Retina (tissue), 1 donor: ENCODE data around the gene TPCN1.

Source experiments
- DNase-seq: peaks from one replicate; pipeline ENCODE4 v3.0.0-alpha.2; 2016

Gene TPCN1

DNA sequence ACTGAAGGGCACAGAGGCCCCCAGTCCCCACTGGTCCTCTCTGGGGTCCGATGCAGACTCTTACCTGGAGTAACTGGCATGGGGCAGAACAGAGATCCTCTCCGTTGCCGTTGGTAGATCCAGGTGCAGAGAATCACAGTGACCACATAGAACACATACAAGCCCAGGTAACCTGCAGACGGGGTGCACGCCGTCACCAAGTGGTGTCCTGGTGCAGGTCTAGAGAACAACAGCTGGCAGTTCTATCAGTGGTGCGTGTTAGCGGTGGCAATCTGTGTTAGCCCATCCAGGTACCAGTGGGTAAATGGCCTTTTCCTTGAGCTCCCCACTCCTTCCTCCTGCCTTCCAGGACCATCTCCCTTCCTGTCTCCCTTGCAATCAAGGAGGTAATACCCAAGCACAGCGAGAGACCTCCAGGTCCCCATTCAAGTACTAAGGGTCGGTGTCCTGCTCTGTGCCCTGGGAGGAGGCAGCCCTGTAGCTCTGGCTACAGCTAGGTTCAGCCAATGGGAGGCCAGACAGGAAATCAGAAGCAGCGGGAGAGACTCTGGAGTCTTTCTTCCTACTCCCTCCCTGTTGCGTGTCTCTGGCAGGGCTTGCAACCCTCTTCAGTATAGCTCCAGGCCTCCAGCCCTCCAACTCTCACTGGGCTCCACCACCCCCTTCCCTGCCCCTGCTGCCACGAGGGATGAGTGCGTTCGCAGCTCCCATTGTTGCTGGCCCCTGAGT is 97.8 kb downstream of the TPCN1 start:
- DNase-seq = no peak

DNA sequence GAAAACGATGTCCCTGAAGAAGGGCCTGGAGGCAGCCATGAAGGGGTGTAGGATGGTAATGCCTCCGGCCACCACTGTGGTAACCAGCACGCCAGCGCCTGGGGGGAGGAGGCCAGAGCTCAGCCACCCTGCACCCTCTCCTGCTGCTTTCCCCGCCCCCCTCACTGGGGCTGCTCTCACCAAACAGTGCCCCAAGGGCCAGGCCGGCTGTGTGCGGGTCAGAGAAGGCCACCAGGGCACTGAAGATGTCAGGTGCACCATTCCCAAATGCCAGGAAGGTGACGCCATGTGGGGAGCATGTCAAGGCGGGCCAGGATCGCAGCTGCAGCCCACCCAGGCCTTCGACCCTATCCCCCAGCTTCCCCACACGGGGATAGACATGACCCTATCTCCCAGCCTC is 99.1 kb downstream of the TPCN1 start:
- no peak for DNase-seq

DNA sequence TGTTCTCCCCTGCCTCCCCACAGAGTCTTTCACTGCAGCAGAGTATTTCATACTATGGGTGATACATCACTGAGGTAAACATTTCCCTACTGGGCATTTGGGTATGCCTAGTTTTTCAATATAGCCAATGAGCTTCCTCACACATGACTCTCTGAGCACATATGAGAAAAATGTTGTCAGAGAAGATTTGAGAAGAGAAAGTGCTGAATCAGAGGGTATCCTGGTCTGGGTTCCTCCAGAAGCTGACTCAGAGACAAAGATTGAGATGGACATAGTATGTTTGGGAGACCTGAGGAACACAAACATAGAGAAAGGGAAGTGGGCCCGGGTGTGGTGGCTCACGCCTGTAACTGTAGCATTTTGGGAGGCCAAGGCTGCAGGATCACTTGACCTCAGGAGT is 101.1 kb downstream of the TPCN1 start:
- DNase-seq = no peak

DNA sequence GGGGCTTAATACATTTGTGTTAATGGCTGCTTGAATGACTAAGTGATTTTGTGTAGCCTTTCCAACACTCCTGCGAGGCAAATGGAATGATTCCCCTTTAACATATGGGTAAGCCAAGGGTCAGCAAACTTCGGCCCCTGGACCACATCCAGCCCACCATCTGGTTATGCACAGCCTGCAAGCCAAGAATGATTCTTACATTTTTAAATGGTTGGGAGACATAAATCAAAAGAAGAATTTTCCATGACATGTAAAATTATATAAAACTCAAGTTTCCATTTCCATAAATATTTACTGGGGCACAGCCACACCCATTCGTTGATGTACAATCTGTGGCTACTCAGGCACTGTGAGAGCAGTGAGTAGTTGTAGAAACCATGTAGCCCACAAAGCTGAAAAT is 104.7 kb downstream of the TPCN1 start:
- no peak for DNase-seq

DNA sequence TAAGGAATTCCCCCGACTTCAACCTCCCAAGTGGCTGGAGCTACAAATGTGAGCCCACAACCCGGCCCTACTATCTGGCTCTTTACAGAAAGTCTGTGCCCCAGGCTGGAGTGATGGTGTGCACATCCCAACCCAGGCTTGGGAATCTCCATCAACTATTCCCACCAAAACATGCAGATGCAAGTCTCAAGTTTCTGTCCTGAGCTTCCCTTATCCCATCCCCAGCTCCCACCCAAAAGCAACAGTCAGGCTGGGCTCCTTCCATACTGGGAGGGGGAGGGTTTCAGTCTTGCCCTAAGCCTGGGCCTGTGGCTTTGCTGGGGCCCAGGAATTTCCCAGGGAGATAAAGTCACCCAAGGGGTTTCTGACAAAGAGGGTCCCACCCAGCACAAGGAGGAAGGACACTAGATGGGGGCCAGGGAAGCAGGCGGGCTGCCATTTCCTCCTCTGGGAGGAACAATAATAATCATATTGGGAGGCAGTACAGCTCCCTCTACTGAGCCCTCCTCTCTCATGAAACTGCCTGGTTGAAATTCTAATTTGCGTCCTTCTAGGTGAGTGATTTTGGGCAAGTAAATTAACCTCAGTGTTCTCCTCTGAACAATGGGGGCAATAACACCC is 105.6 kb downstream of the TPCN1 start:
- DNase-seq = no peak

DNA sequence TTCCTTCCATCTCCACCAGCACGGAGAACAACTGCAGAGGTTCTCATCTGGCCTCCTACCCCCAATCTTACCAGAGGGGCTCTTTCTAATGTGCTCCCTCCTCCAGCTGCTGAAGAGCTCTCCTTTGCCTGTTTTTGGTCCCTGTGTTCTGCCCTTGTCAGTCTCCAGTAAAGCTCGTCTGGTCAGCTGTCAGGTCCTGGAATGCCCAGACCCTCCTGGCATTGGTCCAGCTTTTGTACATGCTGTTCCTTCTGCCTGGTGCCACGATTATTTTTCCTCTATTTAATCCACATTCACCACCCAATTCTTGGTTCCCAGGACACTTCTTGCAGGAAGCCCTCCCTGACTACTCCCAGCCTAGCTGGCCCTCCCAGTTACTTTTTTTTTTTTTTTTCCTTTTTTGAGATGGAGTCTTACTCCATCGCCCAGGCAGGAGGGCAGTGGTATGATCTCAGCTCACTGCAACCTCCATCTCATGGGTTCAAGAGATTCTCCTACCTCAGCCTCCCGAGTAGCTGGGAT is 107.2 kb downstream of the TPCN1 start:
- no peak for DNase-seq

DNA sequence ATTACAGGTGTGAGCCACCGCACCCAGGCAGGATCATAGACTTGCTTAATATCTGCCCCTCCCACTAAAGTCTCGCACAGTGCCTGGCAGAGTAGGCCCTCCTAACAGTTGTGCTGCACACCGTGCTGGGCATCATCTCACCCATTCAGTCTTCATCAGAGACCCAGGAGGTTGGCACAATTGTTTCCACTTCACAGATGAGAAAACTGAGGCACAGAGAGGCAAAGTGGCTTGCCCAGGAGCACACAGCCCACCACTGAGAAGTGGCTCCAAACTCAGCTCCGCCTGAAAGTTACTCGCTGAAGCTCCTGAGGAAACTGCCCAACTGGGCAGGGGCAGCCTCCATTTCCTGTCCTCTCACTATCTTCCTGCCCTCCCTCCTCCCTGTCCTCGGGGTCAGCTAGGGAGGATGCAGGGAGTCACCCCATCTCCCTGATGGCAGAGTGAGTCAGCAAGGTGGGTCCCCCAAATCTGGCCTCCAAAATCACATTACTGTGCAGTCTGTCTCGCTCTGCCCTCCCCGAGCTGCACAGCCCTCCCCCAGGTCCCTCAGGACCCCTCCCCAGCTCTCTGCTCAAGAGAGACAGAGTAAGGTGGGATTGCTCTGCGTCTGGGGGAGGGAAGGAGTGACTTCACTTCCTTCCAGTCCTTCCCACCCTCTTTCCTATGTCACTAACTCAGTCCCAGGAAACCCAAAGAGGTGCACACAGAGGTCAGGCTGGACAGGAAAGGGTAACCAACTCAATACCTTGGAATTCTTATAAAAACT is 107.9 kb downstream of the TPCN1 start:
- no peak for DNase-seq

DNA sequence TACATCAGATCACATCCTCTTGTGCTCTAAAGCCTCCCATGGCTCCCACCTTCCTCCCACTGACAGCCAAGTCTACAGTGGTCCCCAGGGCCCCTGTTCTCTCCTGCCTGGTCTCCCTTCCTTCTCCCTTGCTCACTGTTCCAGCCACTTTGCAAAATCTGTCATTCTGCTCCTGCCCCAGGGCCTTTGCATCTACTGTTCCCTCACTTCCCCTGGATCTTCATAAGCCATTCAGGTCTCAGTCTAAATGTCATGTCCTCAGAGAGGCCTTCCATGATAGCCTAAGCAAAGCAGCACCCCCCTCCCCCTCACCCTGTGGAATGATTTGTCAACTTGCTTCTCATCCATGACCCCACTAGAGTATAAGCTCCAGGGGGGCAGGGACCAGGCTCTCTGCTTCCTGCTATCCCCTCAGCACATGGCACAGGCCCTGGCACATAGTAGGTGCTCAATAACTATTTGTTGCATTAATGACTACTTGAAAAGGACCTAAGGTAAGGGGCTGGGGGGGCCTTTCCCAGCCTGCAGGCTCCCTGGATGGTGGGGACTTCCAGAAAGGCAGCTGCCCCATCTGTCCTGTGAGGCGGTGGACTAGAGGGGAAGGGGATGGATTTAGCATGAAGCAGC is 108.6 kb downstream of the TPCN1 start:
- DNase-seq = no peak

DNA sequence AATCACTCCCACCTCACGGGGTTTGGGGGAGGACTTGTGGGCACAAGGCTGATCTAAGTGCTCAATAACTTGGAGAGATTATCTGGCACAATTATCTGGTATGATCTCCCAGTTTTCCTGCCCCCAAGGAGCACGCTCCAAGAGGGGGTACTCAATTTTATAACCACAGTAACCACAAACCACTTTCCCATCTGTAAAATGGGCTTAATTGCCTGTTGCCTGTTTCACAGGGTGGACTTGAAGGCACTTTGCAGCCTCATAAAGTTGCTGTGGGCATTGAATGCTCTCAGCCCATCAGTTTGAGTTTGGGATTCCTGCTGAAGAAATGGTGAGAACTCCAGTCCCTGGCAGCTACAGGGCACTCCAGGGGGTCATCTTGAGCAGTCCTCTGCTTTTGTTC is 109.2 kb downstream of the TPCN1 start:
- DNase-seq = no peak

DNA sequence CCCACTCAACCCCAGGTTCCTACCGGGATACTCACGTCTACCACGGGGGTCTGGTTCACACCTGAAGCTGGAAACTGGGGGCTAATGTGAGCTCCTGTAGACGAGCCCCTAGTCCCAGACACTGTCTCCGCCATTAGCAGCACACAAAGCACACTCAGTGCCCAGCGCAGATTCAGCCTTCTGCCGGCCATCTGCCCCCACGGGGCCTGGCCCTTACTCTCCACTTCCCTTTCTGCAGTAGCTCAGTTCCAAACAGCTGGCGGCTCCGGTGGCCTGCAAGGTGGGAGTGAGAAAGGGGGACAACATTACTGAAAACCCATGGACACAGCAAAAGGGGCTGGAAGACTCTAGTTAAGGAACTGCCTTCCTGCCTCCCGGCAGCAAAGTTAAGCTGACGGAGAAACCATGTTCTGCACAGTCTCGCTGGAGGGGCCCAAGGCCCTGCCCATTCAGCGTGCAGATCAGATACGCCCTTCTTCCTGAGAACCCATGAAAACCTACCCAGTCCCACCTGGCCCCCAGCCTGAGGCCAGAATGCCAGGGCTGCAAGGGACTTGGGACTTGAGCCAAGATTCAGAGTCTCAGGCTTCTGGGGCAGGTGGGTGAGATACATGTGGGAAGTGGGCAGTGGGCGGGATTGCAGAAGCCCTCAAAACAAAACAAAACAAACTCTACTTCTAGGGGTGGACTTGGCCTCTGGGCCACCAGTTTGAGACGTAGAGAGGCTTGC is 111.6 kb downstream of the TPCN1 start:
- DNase-seq = no peak

DNA sequence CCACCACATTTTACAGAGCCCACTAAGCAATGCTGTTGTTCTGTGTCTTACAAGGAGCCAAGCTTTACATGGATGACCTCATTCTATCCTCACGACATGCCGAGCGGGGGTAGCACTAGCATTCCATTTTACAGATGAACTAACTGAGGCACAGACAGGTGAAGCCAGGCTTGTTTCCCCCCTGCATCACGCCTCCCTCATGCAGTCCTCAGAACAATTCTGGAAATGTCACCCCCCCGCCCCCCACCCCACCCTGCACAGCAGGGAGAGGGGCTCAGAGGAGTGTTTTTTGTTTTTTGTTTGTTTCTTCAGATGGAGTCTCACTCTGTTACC is 112.1 kb downstream of the TPCN1 start:
- no peak for DNase-seq

DNA sequence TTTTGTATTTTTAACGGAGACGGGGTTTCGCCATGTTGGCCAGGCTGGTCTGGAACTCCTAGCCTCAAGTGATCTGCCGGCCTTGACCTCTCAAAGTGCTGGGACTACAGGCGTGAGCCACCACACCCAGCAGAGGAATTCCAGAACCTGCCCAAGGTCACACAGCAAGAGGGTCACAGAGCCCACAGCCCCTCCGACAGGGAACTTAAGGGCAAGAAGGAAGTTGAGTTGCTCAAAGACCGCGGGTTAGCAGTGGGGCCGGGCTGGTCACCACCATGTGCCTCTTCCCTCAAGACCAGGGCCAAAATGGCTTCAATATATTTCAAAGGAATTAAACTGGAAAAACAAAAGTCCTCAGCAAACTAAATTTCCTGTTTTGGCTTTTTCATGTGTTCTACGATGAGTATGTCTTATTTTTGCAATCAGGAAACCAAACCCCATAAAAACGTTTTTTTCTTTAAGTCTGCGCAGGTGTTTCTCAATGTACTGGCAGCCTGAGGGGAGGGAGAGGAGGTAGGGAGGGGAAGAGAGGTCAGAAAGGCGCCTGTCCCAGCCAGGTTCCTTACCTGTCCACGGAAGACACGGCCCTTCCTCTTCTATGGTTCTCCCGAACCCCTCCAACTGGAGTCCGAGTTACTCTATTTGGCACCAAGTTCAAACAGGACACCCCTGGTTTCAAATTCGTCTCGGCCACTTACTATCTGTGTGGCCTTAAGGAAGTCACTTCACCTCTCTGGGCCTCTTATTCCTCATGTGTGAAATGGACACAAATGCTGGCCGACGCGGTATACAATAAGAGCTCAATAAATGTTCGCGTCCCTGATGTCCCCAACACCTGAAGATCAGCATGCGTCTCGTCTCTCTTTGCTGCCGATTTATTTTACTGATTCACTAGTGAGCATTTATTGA is 112.9 kb downstream of the TPCN1 start:
- DNase-seq = peak; percentile 19

DNA sequence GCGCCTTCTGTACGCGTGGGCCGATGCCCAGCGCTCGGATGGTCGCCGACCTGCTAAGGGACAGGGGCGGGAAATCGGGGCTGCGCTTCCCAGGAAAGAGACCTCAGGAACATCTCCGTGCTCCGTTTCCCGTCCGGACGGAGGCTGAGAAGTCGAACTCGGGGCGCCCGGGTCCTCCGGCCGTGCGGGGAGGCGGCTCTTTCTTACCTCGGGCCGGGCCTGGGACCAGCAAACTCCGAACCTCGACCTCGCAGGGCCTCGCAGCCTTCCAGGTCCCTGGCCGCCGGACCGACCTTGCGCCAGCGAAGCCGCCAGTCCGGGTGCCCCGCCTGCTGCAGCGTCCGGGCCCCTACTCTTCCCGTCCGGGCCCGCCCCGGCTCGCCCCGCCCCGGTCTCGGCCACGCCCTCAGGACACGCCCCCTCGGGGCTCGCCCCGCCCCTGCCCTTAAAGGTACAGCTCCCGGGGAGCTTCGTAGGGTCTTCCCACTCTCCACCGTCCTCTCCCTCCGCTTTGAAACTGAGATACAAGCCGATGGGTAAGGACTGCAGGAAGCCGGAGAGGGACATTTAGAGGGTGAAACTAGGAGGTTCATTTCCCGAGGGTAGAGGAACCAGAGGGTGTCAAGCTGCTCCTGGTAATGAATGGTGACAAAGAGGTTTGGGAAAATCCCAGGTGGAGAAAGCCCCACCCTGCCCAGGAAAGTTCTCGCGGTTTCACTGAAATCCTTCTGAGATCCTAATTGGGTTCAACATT is 113.7 kb downstream of the TPCN1 start, which contains the start of gene SLC8B1:
SLC8B1 (minus strand) TSS at position 324 of the 754 bp plus-strand sequence. CDS start 2,231 bp downstream, outside the sequence.
- DNase-seq = peak; percentile 87

DNA sequence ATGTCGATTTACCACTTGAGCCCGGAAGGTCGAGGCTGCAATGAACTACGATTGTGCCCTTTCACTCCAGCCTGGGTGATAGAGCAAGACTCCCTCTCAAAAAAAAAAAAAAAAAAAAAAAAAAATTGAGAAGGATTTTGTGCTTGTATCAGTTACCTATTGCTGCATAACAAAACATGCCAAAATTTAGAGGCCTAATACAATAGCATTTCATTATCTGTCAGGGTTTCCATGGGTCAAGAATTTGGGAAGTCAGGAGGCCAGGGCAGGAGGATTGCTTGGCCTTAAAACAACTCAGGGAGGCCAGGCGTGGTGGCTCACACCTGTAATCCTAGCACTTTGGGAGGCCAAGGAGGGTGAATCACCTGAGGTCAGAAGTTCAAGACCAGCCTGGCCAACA is 118.3 kb downstream of the TPCN1 start:
- DNase-seq = no peak

DNA sequence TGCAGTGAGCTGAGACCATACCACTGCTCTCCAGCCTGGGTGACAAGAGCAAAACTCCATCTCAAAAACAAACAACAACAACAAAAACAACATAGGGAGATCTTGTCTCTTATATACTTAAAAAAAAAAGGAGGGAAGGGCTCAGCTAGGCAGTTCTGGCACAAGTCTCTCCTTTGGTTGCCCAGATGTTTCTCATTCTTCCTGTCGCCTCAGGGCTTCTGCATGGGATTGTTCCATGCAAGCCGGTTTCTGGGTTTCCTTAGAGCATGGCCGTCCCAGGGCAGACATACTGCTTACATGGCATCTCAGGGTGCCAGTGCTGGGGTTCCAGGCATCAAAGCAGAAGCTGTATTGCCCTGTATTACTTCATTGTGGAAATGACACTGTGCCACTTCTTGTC is 118.8 kb downstream of the TPCN1 start:
- DNase-seq = no peak

DNA sequence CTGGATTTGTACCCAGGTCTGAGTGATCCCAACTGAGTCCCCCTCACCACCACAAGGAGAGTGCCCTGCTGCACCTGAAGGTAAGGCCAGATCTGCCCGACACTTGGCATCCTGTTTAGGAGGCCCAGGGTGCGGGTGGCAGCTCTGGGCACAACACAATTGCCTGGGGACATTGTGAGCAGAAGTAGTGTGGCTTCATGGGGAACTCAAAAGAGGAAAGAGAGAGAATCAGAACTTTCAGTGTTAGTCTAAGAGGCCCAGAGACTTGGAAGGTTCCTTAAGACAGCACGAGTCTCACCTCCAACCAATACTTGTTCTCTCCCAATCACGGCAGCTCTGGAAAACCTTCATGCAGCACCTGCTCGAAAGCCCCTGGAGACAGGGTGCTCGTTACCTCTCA is 120.3 kb downstream of the TPCN1 start:
- DNase-seq = no peak

DNA sequence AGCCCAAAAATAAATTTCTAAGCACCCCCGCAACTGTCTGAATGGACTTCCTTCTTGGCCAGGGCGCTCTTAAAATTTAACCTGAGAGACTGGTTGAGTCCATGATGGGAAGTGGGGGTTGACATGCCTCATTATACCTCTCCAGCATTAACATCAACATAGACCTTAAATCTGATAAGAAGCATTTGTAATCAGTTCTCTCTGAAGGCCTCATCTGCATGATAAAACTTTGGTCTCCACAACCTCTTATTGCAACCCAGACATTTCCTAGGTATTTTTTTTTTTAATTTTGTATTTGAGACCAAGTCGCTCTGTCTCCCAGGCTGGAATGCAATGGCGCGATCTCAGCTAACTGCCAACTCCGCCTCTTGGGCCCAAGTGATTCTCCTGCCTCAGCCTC is 124.1 kb downstream of the TPCN1 start:
- DNase-seq = no peak

DNA sequence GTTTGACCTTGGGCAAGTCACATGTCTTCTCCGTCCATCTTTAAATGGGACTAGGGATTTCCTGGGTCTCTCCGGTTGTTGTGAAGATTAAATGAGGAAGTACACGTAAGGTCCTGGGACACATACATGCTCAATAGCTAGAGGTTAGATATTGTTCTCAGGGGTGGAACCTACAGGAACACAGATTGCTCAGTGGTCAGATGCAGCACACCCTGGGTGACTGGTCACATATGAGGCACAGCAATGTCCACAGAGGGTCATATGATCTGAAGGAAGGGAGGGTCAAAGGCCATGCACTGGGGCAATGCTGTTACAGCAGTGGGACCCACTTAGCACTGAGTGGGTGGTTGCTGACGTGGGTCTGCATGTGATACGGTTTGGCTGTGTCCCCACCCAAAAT is 125.1 kb downstream of the TPCN1 start:
- no peak for DNase-seq

DNA sequence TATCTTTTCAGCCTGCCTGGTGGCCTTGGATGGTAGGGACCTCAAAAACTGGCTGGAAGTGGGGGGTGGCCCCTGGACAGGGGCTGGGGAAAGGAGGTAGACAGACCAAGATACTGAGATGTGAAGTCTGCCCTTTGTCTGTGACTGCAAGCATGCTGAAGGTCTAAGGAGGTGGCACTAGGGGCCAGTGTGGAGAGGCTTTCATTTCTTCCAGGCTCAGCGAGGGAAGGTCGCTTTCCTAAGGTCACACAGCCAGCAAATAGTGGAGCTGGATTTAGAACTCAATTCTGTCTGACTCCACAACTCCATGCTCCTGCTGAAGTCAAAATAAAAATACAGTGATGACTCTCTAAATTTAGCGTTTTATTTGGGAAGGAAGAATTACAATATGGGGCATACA is 125.8 kb downstream of the TPCN1 start:
- DNase-seq = no peak

DNA sequence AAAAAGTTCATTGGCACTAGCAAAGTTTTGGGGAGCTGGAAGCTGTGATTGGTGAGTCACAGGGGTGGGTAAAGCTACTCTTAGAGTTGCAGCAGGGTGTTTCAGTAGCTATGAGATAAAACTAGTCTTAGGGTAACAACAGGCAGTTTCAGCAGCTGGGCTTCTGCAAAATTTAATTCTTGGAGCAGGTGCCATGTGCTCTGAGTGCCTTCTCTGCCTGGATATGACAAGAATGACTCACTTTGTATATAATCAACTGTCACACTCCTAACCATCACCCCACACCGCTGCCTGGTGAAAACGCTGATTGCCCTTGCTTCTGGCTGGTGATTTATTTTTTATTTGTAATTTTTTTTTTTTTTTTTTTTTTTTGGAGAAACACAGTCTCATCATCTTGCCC is 126.6 kb downstream of the TPCN1 start:
- no peak for DNase-seq
